A549 (cell line): ENCODE results near the gene SDC4.

Experiments
- CBX2 ChIP-seq: fragments of 200-600 bp; sonication (generic); IDR thresholded peaks from 2 replicates; pipeline ENCODE4 v1.6.1; 2016; ENCODE audit warnings: low read depth, mild to moderate bottlenecking, borderline replicate concordance
- CEBPB ChIP-seq, 2 experiments: fragments of >200 bp in 1 of 2; sonication (Bioruptor Twin) in 1 of 2; formaldehyde crosslinking in 1 of 2; IDR thresholded peaks; 2 replicates each; pipeline ENCODE4 v1.6.1; 2012 to 2016
- CTCF ChIP-seq: fragments of >200 bp; sonication (Bioruptor Twin); formaldehyde crosslinking; IDR thresholded peaks from 3 replicates; pipeline ENCODE4 v1.5.1; 2016
- EP300 ChIP-seq, 2 experiments: fragments of >200 bp; sonication (Bioruptor Twin); formaldehyde crosslinking; IDR thresholded peaks; 2 replicates in 1 of 2; 3 replicates in 1 of 2; pipeline ENCODE4 v1.6.1; 2016 to 2017
- HOXA7 ChIP-seq: fragments of 250-450 bp; sonication (Bioruptor Pico); IDR thresholded peaks from 2 replicates; pipeline ENCODE4 v1.5.0; 2020; ENCODE audit warnings: mild to moderate bottlenecking, moderate library complexity
- POLR2A ChIP-seq: IDR thresholded peaks from 2 replicates; pipeline ENCODE4 v1.6.1; 2012; ENCODE audit warnings: mild to moderate bottlenecking, low read length
- SREBF2 ChIP-seq: fragments of 450-650 bp; IDR thresholded peaks from 2 replicates; pipeline ENCODE4 v1.6.1; 2014; ENCODE audit warnings: mild to moderate bottlenecking, moderate library complexity
- USF2 ChIP-seq: fragments of 450-650 bp; IDR thresholded peaks from 2 replicates; pipeline ENCODE4 v1.6.1; 2014; ENCODE audit warnings: antibody characterized with exemption

- TF ChIP-seq USF2 (no peak), SREBF2 (no peak), CBX2 (no peak), CTCF (no peak), HOXA7 (CRISPR knock-in tag) (no peak), EP300 (IDR thresholded peaks at IDR 0.05) (no peak), CEBPB (IDR thresholded peaks at IDR 0.05) (no peak), POLR2A (no peak)
These were observed 50.3 kb downstream of the SDC4 start for GRCh38 chr20:45297786-45298497.
